CD14-positive monocyte (primary cell): ENCODE data around the gene DTNBP1. TPM values are rescaled to one million over a fixed set of nuclear protein-coding genes. Genes with fewer than 3 reads are reported as not detected.

Experiments used
- DNase-seq, 3 donors: peaks; one replicate each; pipeline ENCODE4 v3.0.0-alpha.2; 2011 to 2022
- H2AFZ ChIP-seq: 2 replicates; pipeline ENCODE4 v1.6.0; 2012; ENCODE audit warnings: mild to moderate bottlenecking, low read depth, low read length, inconsistent platforms; ENCODE audit not compliant: insufficient read depth, poor library complexity, severe bottlenecking
- H3K27ac ChIP-seq, 2 donors: 1 replicate in 1 of 2; 2 replicates in 1 of 2; pipeline ENCODE4 v1.5.1; 2012 to 2013; ENCODE audit warnings: low read length in 2 of 2, control low read depth in 1 of 2, inconsistent platforms in 1 of 2, low read depth in 1 of 2, mild to moderate bottlenecking in 1 of 2
- H3K27me3 ChIP-seq, 2 donors: one replicate each; pipeline versions ENCODE4 v1.6.0 to v1.6.1; 2011 to 2013; ENCODE audit warnings: low read length in 2 of 2; ENCODE audit not compliant: control insufficient read depth in 2 of 2, insufficient read depth in 2 of 2
- H3K36me3 ChIP-seq, 2 donors: replicated peaks in 1 of 2; 1 replicate in 1 of 2; 2 replicates in 1 of 2; pipeline versions ENCODE4 v1.5.1 to v1.6.1; 2012 to 2013; ENCODE audit warnings: low read length in 2 of 2, control low read depth in 1 of 2, inconsistent platforms in 1 of 2, mild to moderate bottlenecking in 1 of 2; ENCODE audit not compliant: insufficient read depth in 2 of 2, control insufficient read depth in 1 of 2
- H3K4me1 ChIP-seq, 2 donors: 1 replicate in 1 of 2; 2 replicates in 1 of 2; pipeline versions ENCODE4 v1.5.1 to v1.6.1; 2012 to 2013; ENCODE audit warnings: low read length in 2 of 2, control low read depth in 1 of 2, inconsistent platforms in 1 of 2, mild to moderate bottlenecking in 1 of 2, moderate library complexity in 1 of 2; ENCODE audit not compliant: insufficient read depth in 2 of 2, control insufficient read depth in 1 of 2
- H3K4me2 ChIP-seq: replicated peaks from 2 replicates; pipeline ENCODE3; 2012; ENCODE audit warnings: low read length, moderate library complexity, mild to moderate bottlenecking; ENCODE audit not compliant: poor library complexity, severe bottlenecking; ENCODE audit errors: extremely low read depth
- H3K4me3 ChIP-seq, 3 experiments: fragments of 200-600 bp in 1 of 3; sonication (generic) in 1 of 3; replicated peaks in 1 of 3; 1 replicate in 2 of 3; 2 replicates in 1 of 3; pipeline ENCODE4 v1.5.1; 2011 to 2013; ENCODE audit warnings: low read length in 3 of 3, mild to moderate bottlenecking in 3 of 3, control low read depth in 2 of 3, low read depth in 2 of 3, inconsistent platforms in 1 of 3, moderate library complexity in 1 of 3
- H3K79me2 ChIP-seq: 2 replicates; pipeline ENCODE4 v1.6.0; 2012; ENCODE audit warnings: mild to moderate bottlenecking, control low read depth, inconsistent platforms, low read length, moderate library complexity; ENCODE audit not compliant: insufficient read depth
- H3K9ac ChIP-seq: 2 replicates; pipeline ENCODE4 v1.6.0; 2017; ENCODE audit warnings: low read length, mild to moderate bottlenecking; ENCODE audit not compliant: insufficient read depth, poor library complexity, severe bottlenecking
- H3K9me3 ChIP-seq, 2 donors: replicated peaks in 1 of 2; 1 replicate in 1 of 2; 2 replicates in 1 of 2; pipeline versions ENCODE4 v1.5.1 to v1.6.1; 2012 to 2013; ENCODE audit warnings: low read length in 2 of 2, control low read depth in 1 of 2; ENCODE audit not compliant: control insufficient read depth in 1 of 2, insufficient read depth in 1 of 2
- H4K20me1 ChIP-seq: 2 replicates; pipeline ENCODE4 v1.6.0; 2012; ENCODE audit warnings: mild to moderate bottlenecking, low read length, control low read depth, moderate library complexity; ENCODE audit not compliant: insufficient read depth
- H3K27ac Mint-ChIP-seq, 7 donors: one replicate each; pipeline ENCODE4 v1.8.0; 2020; ENCODE audit warnings: mild to moderate bottlenecking in 7 of 7, mixed read lengths in 7 of 7, moderate library complexity in 6 of 7, inconsistent platforms in 2 of 7
- H3K27me3 Mint-ChIP-seq, 3 donors: one replicate each; pipeline ENCODE4 v1.8.0; 2021 to 2022; ENCODE audit warnings: low read depth in 3 of 3, mild to moderate bottlenecking in 3 of 3, mixed read lengths in 3 of 3, moderate library complexity in 3 of 3, inconsistent platforms in 1 of 3
- H3K36me3 Mint-ChIP-seq, 2 donors: one replicate each; pipeline ENCODE4 v1.8.0; 2020; ENCODE audit warnings: mixed read lengths in 2 of 2, inconsistent platforms in 1 of 2, mild to moderate bottlenecking in 1 of 2
- H3K4me1 Mint-ChIP-seq: one replicate; pipeline ENCODE4 v1.8.0; 2020; ENCODE audit warnings: mild to moderate bottlenecking, mixed read lengths
- H3K4me3 Mint-ChIP-seq, 2 donors: one replicate each; pipeline ENCODE4 v1.8.0; 2020; ENCODE audit warnings: mild to moderate bottlenecking in 2 of 2, mixed read lengths in 2 of 2, moderate library complexity in 1 of 2
- H3K9me3 Mint-ChIP-seq, 7 donors: one replicate each; pipeline ENCODE4 v1.8.0; 2020 to 2022; ENCODE audit warnings: mixed read lengths in 7 of 7, mild to moderate bottlenecking in 6 of 7, moderate library complexity in 6 of 7, inconsistent platforms in 2 of 7
- WGBS: methylation state at CpG from one replicate; pipeline ENCODE4 v1.1.5; 2013; ENCODE audit warnings: missing lambda C conversion rate; ENCODE audit not compliant: insufficient coverage; 5-methylcytosine and 5-hydroxymethylcytosine counted together
- intact Hi-C, 2 donors: fragments of 100-400 bp; cut with micrococcal nuclease; formaldehyde crosslinking; loops; one replicate each; pipeline versions ENCODE4 v1.15.0 to v1.15.1; 2023
- polyA plus RNA-seq, 3 donors: library from polyadenylated mRNA; depleted of rRNA in 1 of 3; unstranded in 2 of 3; stranded (reverse) in 1 of 3; fragments of 300-500 nt in 2 of 3; fragments of >200 nt in 1 of 3; fragmentation: Illumina TruSeq in 2 of 3; gene quantifications; 1 replicate in 2 of 3; 2 replicates in 1 of 3; pipeline ENCODE4 v1.2.3, GENCODE V29; 2012 to 2021
- TF ChIP-seq, protein P1 (sequence below): fragments of 200-600 bp; IDR thresholded peaks from one replicate; pipeline ENCODE4 v1.8.0; 2022; ENCODE audit warnings: antibody characterized with exemption, mild to moderate bottlenecking

Gene DTNBP1
- polyA plus RNA-seq, 3 donors, result 19.7 to 26.9 (median 20.5) TPM

DNA sequence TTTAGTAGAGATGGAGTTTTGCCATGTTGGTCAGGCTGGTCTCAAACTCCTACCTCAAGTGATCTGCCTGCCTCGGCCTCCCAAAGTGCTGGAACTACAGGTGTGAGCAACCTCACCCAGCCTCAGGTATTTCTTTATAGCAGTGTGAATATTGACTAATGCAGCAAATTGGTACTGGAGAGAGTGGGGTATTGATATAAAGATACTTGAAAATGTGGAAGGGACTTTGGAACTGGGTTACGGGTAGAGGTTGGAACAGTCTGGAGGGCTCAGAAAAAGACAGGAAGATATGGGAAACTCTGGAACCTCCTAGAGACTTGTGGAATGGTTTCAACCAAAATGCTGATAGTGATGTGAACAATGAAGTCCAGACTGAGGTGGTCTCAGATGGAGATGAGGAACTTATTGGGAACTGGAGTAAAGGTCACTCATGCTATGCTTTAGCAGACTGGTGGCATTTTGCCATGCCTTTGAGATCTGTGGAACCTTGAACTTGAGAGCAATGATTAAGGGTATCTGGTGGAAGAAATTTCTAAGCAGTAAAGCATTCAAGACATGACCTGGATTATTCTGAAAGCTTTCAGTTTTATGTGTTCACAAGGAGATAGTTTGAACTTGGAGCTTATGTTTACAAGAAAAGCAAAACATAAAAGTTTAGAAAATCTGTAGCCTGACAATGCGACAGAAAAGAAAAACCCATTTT is 127.2 kb downstream of the DTNBP1 start:
- DNase-seq, result no peak
- Histone ChIP-seq H3K79me2 (peaks cover 8% of the 10 kb centered on the region), H2AFZ (no peak overlapping the region), H3K9ac (no peak overlapping the region), H3K9me3 (peaks cover 4 to 10% of the 10 kb centered on the region in 2 donors), H3K36me3 (peaks cover 19 to 30% of the 10 kb centered on the region in 2 donors), H3K4me2 (no peak overlapping the region), H3K4me1 (peaks cover 18 to 33% of the 10 kb centered on the region in 2 donors), H4K20me1 (no peaks in the 10 kb centered on the region), H3K4me3 (no peak overlapping the region), H3K27me3 (no peaks in the 10 kb centered on the region), H3K27ac (peak overlapping the region; percentile 85 to 86)
- WGBS, result 94% methylated on average over 2 of the region's 3 CpGs
- peak overlapping the region; percentile 85 to 98 (median 94) for H3K27ac Mint-ChIP-seq
- intact Hi-C loops, result no loop called here
- no peak overlapping the region for H3K4me3 Mint-ChIP-seq
- H3K9me3 Mint-ChIP-seq, result peaks cover 7 to 16% (median 11%) of the 10 kb centered on the region in 7 donors
- H3K36me3 Mint-ChIP-seq, result peaks cover 41 to 57% of the 10 kb centered on the region in 2 donors
- TF ChIP-seq, protein P1, sequence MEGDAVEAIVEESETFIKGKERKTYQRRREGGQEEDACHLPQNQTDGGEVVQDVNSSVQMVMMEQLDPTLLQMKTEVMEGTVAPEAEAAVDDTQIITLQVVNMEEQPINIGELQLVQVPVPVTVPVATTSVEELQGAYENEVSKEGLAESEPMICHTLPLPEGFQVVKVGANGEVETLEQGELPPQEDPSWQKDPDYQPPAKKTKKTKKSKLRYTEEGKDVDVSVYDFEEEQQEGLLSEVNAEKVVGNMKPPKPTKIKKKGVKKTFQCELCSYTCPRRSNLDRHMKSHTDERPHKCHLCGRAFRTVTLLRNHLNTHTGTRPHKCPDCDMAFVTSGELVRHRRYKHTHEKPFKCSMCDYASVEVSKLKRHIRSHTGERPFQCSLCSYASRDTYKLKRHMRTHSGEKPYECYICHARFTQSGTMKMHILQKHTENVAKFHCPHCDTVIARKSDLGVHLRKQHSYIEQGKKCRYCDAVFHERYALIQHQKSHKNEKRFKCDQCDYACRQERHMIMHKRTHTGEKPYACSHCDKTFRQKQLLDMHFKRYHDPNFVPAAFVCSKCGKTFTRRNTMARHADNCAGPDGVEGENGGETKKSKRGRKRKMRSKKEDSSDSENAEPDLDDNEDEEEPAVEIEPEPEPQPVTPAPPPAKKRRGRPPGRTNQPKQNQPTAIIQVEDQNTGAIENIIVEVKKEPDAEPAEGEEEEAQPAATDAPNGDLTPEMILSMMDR, result no peak
- no peaks in the 10 kb centered on the region for H3K27me3 Mint-ChIP-seq
- H3K4me1 Mint-ChIP-seq, result peaks cover 43% of the 10 kb centered on the region

DNA sequence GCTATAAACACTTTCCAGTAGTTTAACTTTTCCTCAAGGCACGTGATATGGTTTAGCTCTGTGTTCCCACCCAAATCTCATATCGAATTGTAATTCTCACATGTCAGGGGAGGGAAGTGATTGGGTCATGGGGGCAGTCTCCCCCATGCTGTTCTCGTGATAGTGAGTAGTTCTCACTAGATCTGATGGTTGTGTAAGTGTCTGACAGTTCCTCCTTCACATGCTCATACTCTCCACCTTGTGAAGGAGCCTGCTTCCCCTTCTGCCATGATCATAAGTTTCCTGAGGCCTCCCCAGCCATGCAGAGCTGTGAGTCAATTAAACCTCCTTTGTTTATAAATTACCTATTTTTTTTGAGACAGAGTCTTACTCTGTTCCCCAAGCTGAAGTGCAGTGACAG is 127.9 kb downstream of the DTNBP1 start:
- H3K27me3 Mint-ChIP-seq, result no peaks in the 10 kb centered on the region
- DNase-seq, result peak; percentile 91 to 97 (median 95)
- peaks cover 37% of the 10 kb centered on the region for H3K4me1 Mint-ChIP-seq
- WGBS, result no CpG with 5 or more reads among the region's 3 CpGs
- Histone ChIP-seq H3K9me3 (peaks cover 4 to 10% of the 10 kb centered on the region in 2 donors), H3K4me3 (no peak overlapping the region), H3K36me3 (peaks cover 19 to 36% of the 10 kb centered on the region in 2 donors), H3K4me2 (no peak overlapping the region), H2AFZ (no peak overlapping the region), H3K4me1 (peaks cover 18 to 31% of the 10 kb centered on the region in 2 donors), H3K27ac (peak overlapping the region; percentile 85 to 86), H3K9ac (no peak overlapping the region), H4K20me1 (no peaks in the 10 kb centered on the region), H3K79me2 (peaks cover 8% of the 10 kb centered on the region), H3K27me3 (no peaks in the 10 kb centered on the region)
- no peak overlapping the region for H3K4me3 Mint-ChIP-seq
- peaks cover 47 to 64% of the 10 kb centered on the region in 2 donors for H3K36me3 Mint-ChIP-seq
- peak overlapping the region; percentile 85 to 98 (median 94) for H3K27ac Mint-ChIP-seq
- peaks cover 7 to 16% (median 11%) of the 10 kb centered on the region in 7 donors for H3K9me3 Mint-ChIP-seq
- intact Hi-C loops, result no loop called here
- TF ChIP-seq, protein P1, result no peak
